Osteocyte (in vitro differentiated cells): ENCODE measurements around the gene HEG1. TPM values are rescaled to one million over a fixed set of nuclear protein-coding genes. Genes with fewer than 3 reads are reported as not detected.

Experiments used
- DNase-seq: peaks from one replicate; pipeline ENCODE4 v3.0.0; 2021; ENCODE audit warnings: mixed read lengths; ENCODE audit not compliant: unreplicated experiment; ENCODE audit errors: extremely low spot score
- H3K27ac Mint-ChIP-seq: one replicate; pipeline ENCODE4 v1.8.0; 2021; ENCODE audit warnings: mild to moderate bottlenecking, mixed read lengths; ENCODE audit not compliant: unreplicated experiment
- H3K27me3 Mint-ChIP-seq: one replicate; pipeline ENCODE4 v1.8.0; 2021; ENCODE audit warnings: mixed read lengths; ENCODE audit not compliant: unreplicated experiment
- H3K36me3 Mint-ChIP-seq: one replicate; pipeline ENCODE4 v1.8.0; 2021; ENCODE audit warnings: mixed read lengths; ENCODE audit not compliant: unreplicated experiment
- H3K4me1 Mint-ChIP-seq: one replicate; pipeline ENCODE4 v1.8.0; 2021; ENCODE audit warnings: mixed read lengths; ENCODE audit not compliant: unreplicated experiment
- H3K4me3 Mint-ChIP-seq: one replicate; pipeline ENCODE4 v1.8.0; 2021; ENCODE audit warnings: mild to moderate bottlenecking, moderate library complexity, mixed read lengths; ENCODE audit not compliant: unreplicated experiment
- H3K9me3 Mint-ChIP-seq: one replicate; pipeline ENCODE4 v1.8.0; 2021; ENCODE audit warnings: mixed read lengths; ENCODE audit not compliant: unreplicated experiment
- CTCF ChIP-seq: fragments of 200-600 bp; sonication (generic); IDR thresholded peaks from 2 replicates; pipeline ENCODE4 v1.5.0; 2021; ENCODE audit warnings: antibody characterized with exemption, mild to moderate bottlenecking, moderate library complexity
- total RNA-seq: library from RNA; stranded (reverse); gene quantifications from 2 replicates; pipeline ENCODE4 v1.2.1, GENCODE V29; 2021

HEG1 gene
- total RNA-seq, 1 donor from 2014 or later: 123 TPM

GRCh38 chr3:124965413-124965812 lies 90.4 kb downstream of the HEG1 start:
- Mint-ChIP-seq H3K4me3 (no peak overlapping the region), H3K4me1 (peaks cover 2% of the 10 kb centered on the region), H3K36me3 (peaks cover 36% of the 10 kb centered on the region), H3K27me3 (no peaks in the 10 kb centered on the region), H3K9me3 (no peaks in the 10 kb centered on the region), H3K27ac (no peak overlapping the region)
- no peak for TF ChIP-seq CTCF
- no peak for DNase-seq

GRCh38 chr3:124964387-124964786 lies 91.4 kb downstream of the HEG1 start:
- no peak for DNase-seq
- TF ChIP-seq CTCF: no peak

DNA sequence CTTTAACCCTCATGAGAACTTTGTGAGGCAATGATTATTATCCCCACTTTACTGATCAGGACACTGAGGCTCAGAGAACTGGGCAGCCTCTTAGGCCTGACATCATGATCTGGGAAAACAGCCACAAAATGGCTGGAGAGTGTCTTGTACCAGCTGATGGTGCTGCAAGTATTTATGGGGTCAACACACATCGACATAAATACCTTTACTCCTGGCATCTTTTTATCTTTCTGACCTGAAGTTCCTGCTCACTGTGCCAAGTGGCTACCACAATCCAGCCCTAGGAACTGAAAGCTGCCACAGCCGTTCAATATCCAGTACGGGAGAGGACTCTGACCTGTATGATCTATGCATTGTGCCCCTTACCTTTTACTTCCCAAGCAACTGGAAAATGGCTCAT lies 92.0 kb downstream of the HEG1 start:
- Mint-ChIP-seq H3K9me3 (no peaks in the 10 kb centered on the region), H3K27ac (no peak overlapping the region), H3K36me3 (peaks cover 20% of the 10 kb centered on the region), H3K4me1 (peaks cover 2% of the 10 kb centered on the region), H3K4me3 (no peak overlapping the region), H3K27me3 (no peaks in the 10 kb centered on the region)
- no peak for DNase-seq
- no peak for TF ChIP-seq CTCF

More at GRCh38 chr3:124964387-124964786, 91.4 kb downstream of the HEG1 start:
- Mint-ChIP-seq H3K27ac (no peak overlapping the region), H3K36me3 (peaks cover 25% of the 10 kb centered on the region), H3K27me3 (no peaks in the 10 kb centered on the region), H3K4me3 (no peak overlapping the region), H3K4me1 (peaks cover 2% of the 10 kb centered on the region), H3K9me3 (no peaks in the 10 kb centered on the region)

GRCh38 chr3:124962403-124962940 lies 93.3 kb downstream of the HEG1 start:
- TF ChIP-seq CTCF: no peak
- DNase-seq: no peak
- no peaks in the 10 kb centered on the region for H3K9me3 Mint-ChIP-seq
- no peaks in the 10 kb centered on the region for H3K27me3 Mint-ChIP-seq
- peaks cover 2% of the 10 kb centered on the region for H3K4me1 Mint-ChIP-seq
- no peak overlapping the region for H3K27ac Mint-ChIP-seq
- no peak overlapping the region for H3K4me3 Mint-ChIP-seq
- peaks cover 13% of the 10 kb centered on the region for H3K36me3 Mint-ChIP-seq

DNA sequence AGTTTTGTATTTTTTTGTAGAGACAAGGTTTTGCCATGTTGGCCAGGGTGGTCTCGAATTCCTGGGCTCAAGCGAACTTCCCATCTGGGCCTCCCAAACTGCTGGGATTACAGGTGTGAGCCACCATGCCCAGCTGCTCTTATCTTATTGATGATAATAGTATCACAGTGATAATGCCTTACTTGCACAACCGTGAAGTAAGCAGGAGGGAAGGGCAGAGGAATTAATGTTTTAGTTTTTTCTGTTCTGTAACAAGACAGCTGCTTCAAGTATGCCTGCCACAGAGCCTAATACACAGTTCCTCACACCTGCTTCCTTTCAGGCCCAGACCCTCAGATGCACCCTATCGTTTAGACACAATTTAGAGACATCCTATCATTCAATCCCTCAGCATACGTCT lies 95.1 kb downstream of the HEG1 start:
- DNase-seq: no peak
- Mint-ChIP-seq H3K9me3 (no peaks in the 10 kb centered on the region), H3K27me3 (no peaks in the 10 kb centered on the region), H3K4me1 (no peaks in the 10 kb centered on the region), H3K4me3 (no peak overlapping the region), H3K36me3 (peaks cover 9% of the 10 kb centered on the region), H3K27ac (no peak overlapping the region)
- TF ChIP-seq CTCF: no peak
